GM21717 (cell line): ENCODE data around the gene POLN.

ENCODE experiments used
- ATAC-seq: cut with Tn5 transposase; IDR thresholded peaks from one replicate; pipeline ENCODE4 v1.9.1; 2021; ENCODE audit warnings: mild to moderate bottlenecking, moderate library complexity; ENCODE audit not compliant: unreplicated experiment

Gene POLN

DNA sequence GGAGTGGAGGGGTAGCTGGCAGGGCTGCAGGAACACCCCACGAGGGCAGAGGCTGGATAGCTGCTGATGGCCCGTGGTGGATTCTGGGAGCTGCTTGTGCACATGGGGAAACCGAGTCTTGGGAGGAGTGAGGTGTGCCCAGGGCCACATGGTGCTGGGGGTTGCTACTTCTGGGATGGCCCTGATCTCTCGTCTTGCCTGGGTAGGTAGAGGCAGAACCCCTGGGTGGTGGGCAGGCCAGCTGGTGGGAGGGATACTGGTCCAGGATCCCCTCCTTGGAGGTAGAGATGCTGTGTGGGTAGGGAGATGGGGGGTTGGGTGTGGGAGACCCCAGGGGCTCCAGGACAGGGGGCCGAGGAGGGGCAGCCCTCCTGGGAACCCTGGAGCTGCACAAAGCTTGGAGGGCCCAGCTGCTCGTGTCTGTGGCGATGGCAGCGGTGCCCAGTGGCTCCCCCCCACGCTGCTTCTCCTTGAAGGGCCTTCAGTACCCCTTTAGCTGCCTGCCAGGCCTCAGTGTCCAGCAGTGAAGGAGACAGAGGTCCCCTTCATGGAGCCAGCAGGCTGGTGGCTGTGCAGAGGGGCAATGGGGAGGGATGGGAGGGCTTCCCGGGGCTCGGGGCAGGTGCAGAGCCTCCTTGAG lies 179.6 kb downstream of the POLN start:
- no peak for ATAC-seq

DNA sequence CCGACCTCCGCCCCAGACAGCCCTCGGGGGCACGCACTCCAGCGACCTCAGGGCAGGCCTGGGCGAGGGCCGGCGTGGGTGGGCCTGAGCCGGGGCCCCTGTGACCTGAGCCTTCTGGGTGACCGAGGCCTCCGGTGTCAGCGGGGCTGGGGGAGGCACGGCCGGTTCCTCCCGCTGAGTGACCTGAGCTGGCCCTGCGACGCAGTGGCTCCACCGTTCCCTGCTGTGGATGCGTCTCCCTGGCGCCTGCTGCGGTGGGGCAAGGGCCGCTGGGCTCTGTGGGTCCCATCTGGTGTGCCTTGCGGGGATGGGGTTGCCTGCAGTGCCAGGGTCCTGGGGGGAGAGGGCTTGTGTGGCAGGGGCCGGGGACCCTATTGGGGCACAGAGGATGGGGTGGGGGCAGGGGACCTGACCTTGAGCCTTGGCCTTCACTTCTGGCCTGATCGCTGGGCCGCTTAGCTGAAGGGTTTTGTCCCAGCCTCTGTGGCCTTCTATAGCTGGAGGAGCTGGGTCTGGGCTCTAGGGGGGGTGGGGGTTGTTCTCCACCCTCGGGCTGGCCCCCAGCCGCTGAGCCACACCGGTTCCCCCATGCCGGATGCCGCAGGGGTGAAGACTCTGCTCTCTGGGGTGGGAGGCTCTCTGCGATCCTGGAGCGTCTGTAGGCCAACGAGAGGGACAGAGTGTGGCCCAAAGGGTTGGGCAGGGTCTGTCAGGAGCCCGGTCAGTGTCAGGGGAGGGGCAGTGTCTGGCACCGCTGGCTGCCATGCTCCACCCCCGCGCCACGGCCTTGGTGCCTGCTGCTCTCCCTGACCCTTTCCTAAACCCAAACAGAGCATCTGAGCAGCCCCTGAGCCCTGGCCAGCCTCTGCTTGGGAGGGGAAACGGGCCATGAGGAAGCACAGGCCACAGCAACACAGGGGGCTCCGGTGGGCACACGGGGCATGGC lies 180.5 kb downstream of the POLN start:
- no peak for ATAC-seq

DNA sequence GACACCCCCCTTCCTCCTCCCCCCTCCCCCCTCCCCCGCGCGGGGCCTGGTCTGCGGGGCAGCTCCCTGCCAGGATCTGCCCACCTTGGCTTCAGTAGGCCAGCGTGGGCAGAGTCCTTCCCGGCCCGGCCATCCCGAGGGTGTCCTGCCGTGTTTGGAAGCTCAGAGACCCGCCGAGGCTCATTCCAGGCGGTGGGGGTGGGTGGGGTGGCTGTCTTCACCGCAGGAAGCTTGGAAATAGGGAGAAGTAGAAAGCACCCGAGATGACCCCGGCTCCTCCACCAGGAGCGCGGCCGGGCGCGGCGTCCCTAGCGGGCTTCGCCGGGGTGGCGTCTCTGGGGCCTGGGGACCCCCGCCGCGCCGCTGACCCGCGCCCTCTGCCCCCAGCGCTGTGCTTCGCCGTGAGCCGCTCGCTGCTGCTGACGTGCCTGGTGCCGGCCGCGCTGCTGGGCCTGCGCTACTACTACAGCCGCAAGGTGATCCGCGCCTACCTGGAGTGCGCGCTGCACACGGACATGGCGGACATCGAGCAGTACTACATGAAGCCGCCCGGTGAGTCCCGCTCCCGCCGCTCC lies 181.2 kb downstream of the POLN start:
- no peak for ATAC-seq

DNA sequence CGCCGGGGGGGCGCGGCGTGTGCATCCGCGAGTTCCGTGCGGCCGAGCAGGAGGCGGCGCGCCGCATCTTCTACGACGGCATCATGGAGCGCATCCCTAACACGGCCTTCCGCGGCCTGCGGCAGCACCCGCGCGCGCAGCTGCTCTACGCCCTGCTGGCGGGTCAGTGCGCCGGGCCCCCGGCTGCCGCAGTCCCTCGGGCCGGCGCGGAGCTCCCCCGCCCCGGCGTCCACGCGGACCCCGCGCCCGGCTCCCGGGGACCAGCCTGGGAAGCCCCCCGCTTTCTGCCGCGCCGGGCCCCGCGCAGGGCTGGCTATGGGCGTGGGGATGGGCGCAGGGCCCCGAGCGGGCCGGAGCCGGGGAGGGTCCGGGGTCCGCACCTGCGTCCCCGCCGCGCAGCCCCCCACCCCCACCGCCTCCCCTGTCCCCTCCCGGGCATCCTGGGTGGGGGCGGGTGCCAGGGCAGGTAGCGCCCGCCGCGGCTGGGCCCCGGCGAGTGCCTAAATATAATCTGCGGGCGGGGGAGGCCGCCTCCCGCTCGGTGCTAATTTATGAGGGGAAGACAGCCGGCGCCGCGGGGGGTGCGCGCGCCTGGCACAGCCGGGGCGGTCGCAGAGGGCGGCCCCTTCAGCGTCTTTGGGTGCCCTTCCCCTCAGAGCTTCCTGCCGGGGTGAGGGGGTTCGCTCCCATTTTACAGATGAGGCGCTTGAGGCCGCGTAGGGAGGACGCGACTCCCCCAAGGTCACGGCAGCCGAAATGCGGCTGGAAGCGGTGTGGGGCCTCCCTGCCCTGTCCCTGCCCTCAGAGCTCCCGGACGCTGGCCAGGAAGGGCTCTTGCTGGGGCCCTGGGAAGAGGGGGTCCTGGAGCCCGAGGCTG lies 182.0 kb downstream of the POLN start:
- no peak for ATAC-seq

DNA sequence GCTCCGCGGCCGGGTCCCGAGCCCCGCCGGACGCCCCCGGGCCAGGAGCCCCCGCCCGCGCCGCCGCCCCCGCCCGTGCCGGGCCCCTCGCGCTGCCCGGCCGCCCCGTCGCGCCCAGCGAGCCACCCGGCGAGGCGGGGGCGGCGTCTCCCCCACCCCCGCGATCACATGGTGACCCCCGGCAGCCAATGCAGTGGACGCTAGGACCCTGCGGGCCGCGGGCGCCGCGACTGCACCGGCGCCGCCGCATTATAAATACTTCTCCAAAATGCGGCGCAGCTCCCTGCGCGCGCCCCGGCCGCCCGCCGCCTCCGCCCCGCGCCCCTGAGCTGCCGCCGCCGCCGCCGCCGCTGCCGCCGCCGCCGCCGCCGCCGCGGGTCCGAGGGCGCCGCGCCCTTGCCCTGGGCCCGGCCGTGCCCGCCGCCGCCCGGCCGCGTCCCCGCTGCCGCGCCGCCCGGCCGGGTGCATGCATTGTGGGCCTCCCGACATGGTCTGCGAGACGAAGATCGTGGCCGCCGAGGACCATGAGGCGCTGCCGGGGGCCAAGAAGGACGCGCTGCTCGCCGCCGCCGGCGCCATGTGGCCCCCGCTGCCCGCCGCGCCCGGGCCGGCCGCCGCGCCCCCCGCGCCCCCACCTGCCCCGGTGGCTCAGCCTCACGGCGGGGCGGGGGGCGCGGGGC lies 182.7 kb downstream of the POLN start, which contains the start of gene NAT8L:
TSS of gene NAT8L (plus strand) at position 282 of the 680 bp plus-strand sequence. CDS start at position 467, 185 bp downstream.
- ATAC-seq: no peak

DNA sequence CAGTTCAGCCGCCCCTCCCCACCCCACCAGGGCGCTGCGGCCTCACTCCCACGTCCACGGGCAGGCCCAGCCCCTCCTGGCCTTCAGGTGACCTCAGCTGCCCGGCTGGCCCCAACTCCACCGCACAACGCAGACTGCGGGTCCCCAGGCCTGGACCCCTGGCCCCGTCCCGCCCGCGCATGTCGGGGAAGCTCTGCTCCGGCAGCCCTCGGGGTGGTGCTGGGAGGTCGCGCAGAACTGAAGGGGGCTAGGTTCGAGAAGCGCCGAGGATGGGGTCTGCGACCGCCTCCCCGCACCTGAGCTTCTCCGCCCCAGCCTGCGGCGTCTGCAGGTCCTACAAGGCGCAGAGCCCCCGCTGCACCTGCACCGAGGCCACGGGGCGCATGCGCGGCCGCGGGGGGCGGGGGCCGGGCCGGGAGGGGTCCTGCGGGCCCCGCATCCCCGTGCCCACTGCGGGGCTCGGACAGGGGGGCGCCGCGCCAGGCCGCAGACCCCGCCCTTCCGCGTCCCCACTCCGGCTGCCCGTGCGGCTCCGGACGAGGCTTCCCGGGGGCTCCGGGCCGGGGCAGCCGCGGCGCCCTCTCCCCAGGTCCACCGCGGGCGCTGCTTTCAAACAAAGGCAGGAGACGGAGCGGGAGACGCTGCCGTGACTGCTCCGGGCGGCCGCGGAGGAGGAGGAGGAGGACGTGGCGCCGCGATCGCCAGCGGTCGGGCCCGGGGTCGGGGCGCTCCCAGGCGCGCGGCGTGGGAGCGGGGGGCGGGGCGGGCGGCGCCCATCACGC lies 183.5 kb downstream of the POLN start:
- ATAC-seq: no peak

DNA sequence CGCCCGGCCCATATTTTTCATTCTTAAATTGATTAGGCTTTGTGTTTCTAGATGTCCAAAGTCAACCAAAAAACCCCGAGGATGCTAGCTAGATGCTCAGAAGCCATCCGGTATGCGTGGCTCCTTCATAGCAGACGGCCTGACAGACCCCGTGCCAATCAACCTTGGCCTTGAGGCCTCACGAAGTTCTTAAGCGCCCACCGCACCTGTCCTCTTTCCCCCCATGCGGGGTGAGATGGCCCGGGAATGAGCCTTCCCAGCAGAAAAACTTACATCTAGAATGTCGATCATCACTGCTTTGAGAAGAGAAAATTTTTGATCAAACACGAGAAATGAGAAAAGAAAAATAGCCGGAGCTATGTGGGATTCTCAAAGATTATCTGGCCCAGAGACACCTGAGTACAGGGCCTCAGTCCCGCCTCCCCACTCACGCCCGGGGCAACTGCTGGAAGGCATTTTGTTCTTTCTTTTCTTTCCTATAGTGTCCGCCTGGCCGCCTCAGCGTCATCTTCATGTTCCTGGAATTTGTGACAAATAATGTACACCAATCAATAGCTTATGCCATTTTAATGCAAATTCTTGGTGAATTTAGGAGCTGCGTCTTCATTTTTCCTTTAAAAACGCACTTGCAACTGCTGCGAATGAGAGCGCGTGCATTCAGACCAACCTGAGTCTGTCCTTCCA lies 184.4 kb downstream of the POLN start:
- no peak for ATAC-seq

DNA sequence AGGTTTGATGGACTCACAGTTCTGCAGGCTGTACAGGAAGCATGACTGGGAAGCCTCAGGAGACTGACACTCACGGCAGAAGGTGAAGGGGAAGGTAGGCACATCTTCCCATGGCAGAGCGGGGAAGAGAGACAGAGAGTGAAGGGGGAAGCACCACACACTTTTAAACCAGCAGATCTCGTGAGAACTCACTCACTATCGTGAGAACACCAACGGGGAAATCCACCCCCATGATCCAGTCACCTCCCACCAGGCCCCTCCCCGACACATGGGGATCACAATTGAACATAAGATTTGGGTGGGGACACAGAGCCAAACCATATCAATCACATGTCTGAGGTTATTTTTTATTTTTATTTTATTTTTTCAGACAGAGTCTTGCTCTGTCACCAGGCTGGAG lies 187.7 kb downstream of the POLN start:
- no peak for ATAC-seq

DNA sequence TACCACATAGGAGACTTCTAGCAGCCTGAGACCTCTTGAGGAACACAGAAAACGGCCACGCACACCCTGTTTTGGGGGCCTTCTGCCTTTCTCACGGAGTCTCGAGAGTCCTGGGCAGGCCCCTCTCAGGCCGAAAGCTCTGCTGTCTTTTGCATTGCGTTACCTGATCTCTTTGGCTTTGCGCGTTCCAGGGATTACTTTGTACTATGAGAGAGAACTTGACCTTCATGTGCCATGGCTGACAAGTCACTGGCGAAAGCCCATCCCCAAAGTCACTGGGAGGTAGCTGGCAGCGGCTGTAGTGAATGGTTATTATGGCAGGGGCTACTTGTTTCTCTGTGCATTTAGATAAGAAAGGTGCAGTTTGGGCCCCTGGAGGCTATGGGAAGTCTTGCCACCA lies 190.8 kb downstream of the POLN start:
- no peak for ATAC-seq

DNA sequence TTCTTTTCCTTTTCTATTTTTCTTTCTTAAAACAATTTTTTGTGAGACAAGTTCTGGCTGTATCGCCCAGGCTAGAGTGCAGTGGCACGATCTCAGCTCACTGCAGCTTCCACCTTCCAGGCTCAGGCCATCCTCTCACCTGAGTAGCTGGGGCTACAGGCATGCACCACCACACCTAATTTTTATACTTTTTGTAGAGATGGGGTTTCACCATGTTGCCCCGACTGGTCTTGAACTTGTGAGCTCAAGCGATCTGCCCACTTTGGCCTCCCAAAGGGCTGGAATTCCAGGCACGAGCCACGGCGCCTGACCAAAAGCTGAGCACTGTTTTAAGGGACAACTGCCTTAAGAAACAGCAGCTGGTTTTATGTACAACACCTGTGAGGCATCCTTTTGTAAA lies 192.1 kb downstream of the POLN start:
- ATAC-seq: no peak

DNA sequence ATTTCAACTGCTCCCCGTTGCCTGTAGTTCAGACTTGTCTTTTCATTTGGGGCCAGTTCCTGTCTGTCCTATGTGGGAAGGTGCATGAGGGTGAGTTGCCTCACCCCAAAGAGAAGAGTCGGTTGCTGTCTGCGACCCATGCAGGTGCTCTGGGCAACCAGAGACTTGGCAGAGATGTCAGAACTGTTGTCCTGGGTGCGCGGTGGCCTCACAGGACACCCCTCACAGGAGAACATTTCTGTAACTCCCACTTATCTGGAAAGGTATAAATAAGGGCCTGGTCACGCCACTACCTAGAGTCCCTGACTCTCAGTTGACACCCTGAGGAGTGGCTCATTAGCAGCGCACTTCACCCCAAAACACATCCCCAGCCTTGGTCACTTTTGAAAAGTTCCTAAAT lies 192.5 kb downstream of the POLN start:
- ATAC-seq: no peak

DNA sequence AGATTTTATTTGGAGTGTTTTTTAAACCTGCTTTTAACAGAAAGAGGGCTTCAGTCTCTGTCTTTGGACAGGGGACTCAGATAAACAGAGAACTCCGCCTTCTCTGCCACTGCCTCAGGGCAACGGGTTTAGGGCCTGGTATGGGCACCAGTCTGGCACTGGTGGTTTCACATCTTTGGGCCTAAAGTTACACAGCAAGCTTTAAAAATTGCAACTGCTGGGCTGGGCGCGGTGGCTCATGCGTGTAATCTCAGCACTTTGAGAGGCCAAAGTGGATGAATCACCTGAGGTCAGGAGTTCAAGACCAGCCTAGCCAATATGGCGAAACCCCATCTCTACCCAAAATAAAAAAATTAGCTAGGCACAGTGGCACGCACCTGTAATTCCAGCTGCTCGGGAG lies 193.1 kb downstream of the POLN start:
- no peak for ATAC-seq

DNA sequence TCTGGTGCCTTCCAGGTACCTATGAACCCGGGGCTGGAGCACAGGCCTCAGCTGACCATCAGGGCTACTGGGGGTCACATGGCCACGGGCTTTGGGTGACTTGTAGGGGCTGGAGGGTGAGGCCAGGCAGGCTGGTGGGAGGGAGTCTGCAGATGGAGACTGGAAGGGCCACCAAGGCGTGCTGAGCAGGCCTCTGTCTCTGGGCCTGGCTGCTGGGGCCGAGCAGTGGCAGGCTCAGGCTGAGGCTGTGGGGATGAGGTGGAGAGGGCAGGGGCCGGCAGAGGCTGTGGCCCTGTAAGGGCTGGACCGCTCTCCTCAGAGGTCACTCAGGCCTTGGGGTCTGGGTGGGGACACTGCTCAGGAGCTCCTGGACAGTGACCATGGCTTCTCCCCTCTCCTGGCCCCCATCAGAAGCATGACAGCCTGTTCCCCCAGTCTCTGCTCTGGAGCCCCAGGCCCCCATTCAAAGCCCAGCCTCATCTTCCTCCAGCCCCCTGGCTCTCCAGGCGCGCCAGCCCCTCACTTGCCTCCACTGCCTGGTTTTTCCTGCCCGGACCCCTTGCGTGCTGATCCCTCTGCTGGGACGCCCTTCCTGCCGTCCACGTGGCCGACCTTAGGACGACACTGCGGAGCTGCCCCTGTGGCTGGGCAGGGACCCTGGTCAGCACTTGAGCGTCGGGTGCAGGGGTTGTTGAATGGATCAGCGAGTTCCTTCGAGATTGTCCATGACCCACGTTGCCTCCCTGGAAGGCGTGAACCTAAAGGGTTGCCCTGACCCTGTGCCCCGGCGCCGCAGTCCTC lies 193.9 kb downstream of the POLN start:
- ATAC-seq: no peak

DNA sequence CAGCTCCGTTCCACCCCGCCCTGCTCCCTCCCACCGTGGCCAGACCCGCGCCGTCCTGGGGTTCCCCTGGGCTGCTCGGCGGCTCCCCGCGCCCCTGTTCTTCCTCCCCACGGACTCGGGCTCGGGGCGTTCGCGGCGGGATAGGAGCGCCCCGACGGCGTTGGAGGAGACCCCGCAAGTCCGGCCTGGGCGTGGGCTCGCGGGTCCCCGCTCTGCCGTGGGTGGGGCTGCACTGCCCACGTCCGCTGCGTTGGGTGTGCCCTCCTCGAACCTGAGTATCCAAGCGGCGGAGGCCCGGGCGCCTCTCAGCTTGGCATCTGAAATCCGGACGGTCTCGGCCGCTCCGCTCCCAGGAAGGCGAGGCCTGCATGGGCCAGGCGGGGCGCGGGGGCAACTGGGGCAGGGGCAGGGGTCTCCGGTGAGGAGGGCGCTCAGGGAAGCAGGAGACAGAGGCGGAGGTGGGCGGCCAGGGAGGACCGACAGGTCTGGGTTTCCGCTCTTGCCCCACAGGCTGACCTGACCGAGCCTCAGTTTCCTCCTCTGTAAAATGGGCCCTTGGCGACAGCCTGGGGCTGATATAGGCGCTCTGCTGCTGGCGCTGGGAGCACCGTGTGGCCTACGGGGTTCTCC lies 194.8 kb downstream of the POLN start:
- ATAC-seq: no peak

DNA sequence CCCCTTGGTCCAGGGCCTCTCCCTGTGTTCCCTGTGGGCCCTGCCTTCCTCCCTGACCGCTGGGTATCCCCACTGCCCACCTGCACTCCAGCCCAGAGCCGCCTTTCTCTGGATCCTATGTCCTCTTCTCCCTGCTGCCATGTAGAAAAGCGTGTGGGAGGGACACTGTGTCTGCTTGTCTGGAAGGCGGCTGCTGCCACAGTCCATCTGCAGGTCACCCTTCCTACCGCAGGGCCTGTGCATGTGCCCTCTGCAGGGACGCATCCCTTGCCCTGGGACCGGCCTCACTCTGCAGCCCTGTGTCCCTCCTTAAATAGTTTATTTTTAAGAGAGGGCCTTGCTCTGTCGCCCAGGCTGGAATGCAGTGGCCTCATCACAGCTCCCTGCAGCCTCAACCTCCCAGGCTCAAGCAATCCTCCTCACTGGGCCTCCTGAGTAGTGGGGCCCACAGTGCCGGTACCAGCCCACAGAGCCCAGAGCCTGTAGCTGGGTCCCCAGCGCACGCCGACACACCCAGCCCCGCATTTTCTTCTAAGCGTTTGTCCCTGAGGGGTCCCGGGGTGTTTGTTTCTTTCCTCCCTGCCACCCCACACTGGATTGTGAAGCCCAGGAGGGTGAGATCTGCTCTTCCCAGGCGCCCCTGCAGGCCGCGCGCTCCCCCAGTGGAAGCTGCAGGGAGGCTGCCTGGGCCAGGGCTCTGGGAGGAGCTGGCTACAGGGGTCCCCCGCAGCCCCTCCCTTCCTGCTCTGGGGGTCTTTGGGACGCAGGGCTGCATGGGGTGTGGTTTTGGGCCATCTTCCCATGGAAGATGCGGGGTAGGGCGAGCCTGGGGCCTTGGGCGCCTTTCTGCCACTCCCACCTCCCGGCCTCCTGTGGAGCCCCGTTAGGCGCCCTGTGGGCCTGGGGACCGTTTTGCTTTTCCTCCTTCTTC lies 195.6 kb downstream of the POLN start:
- ATAC-seq: no peak

DNA sequence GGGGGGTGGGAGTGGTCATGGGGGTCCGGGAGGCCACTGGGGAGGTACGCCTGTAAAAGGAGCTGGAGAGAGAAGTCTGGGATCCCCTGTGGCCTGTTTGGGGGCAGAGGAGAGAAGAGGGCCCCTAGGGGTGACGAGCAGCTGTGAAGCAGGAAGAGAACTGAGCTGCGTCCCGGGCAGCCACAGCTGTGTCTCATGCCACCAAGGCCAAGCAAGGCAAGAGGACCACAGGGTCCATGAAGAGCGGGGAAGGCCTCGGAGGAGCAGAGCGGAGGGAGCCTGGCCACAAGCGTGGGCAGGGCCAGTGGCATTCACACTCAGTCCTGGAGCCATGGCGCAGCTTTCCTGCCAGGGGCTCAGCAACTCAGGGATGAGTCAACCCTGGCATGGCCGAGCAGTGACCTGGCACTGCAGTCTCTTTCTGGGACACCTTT lies 196.4 kb downstream of the POLN start:
- no peak for ATAC-seq
